GM18873 (cell line): ENCODE results near the gene RASGRP2.
"Not testable (repeated sequence)": the region's sequence is repeated elsewhere in the genome, so short reads cannot be mapped to it uniquely, and the experiment has no call there.

Experiments used
- ATAC-seq: cut with Tn5 transposase; IDR thresholded peaks from one replicate; pipeline ENCODE4 v1.9.1; 2021; ENCODE audit warnings: mild to moderate bottlenecking, moderate library complexity, moderate number of reproducible peaks; ENCODE audit not compliant: unreplicated experiment, low FRiP score

RASGRP2 gene

DNA sequence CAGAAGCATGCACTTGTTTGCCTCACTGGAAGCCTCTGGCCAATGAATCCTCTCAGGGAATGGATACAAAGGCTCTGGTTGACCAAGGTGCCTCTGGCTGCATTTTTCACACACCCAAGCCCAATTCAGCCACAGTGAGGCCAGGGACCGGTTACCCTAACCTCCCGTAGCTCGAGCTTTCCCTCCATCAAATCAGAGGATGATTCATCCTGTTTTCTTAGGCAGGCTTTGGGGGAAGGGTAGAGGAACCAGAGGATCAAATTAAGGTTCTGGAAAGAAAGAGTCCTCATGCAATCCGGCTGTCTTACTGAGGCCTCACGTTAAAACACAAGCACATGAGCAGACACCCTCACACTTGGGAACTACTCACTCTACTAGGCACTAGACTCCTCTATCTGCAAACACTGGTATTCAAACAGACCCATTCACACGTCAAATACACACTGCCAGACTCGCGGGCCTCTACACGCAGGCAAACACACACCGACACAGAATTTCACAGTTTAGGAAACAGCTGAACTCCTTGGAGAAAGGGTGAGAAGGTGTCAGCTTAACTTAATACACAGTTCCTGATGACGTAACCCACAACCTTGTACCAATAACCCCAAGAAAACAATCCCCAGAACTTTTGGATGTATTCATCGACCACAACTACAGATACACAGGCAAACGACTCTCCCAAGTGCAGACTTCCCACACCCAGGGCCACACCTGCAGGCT lies 33.4 kb downstream of the RASGRP2 start:
- no peak for ATAC-seq

DNA sequence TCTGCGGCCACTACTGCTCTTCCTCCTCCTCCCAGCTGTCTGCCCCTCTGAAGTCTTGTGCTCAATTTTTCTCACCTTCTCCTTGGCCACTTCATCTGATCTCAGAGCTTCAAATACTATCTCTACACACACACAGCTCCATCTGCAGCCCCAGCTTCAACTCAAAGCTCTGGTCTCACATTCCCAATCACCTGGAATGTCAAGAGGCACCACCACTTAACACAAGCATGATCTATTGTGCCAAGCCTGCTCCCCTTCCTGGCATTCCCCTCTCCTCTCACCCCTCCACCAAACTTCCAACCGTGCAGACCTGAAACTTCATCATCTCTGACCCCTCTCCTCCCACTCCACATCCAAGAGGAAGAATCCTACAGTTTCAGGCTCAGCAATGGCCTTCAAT lies 38.4 kb downstream of the RASGRP2 start:
- ATAC-seq = no peak

- ATAC-seq = no peak
Measured at GRCh38 chr11:64703048-64703447, 40.9 kb downstream of the RASGRP2 start.

DNA sequence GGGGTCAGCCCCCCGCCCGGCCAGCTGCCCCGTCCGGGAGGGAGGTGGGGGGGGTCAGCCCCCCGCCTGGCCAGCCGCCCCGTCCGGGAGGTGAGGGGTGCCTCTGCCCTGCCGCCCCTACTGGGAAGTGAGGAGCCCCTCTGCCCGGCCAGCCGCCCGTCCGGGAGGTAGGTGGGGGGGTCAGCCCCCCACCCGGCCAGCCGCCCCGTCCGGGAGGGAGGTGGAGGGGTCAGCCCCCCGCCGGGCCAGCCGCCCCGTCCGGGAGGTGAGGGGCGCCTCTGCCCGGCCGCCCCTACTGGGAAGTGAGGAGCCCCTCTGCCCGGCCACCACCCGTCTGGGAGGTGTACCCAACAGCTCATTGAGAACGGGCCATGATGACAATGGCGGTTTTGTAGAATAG lies 42.0 kb downstream of the RASGRP2 start:
- ATAC-seq = not testable (repeated sequence)

- no peak for ATAC-seq
Measured at GRCh38 chr11:64698427-64698826, 45.5 kb downstream of the RASGRP2 start.

- ATAC-seq = no peak
Measured at GRCh38 chr11:64697663-64698375, 46.1 kb downstream of the RASGRP2 start.

GRCh38 chr11:64696045-64696444 lies 47.9 kb downstream of the RASGRP2 start:
- no peak for ATAC-seq

DNA sequence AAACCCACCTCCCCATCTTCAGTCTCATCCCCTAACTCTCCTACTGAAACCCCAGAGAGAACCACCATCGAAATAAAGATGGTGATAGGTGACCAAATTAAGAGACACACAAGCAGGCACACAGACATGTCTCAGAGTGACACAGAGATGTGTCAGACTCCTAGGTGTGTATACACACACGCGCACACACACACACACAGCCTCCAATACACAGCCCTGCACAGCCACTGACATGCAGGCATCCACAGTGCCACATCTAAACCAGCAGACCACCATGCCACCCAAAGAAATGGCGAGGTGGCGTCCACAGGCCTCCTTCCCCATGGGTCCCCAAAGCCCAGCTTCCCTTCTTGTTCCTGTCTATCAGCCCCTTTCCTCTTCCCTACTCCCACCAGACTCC lies 48.4 kb downstream of the RASGRP2 start:
- ATAC-seq = no peak

- no peak for ATAC-seq
Measured at GRCh38 chr11:64694821-64695365, 49.0 kb downstream of the RASGRP2 start.

DNA sequence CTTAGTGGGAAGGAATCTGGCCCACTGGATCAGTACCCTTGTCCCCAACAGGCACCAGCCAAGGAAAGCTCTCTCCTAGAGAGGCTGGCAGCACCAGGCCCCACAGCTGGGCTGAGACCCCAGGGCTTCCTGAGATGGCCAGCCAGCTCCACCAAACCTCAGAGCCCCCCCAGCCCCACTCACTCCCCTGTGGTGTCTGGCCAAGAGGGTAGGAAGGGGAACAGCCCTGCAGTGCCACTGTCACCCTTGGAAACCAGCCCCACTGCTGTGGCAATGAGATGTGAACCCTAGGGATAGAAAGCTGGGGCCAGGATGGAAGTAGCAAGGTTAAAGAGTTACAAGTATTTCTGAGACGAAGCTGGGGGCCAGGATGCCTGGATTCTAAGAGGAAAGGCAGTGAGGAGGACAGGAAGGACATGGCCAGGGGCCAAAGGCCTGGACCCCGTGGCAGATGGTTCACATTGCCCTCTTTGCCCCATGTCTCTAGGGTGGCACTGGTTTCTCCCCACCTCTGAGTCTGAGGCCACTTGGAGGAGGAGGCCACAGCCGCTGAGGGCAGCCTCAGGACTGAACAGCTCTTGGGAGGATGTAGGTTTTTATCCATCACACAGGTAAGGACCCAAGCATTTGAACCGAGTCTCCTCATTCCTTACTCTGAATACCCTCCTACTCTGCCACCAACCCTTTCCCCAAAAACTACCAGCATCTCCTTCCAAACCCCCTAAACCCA lies 49.8 kb downstream of the RASGRP2 start:
- ATAC-seq = no peak

GRCh38 chr11:64692764-64693331 lies 51.1 kb downstream of the RASGRP2 start:
- ATAC-seq = no peak

DNA sequence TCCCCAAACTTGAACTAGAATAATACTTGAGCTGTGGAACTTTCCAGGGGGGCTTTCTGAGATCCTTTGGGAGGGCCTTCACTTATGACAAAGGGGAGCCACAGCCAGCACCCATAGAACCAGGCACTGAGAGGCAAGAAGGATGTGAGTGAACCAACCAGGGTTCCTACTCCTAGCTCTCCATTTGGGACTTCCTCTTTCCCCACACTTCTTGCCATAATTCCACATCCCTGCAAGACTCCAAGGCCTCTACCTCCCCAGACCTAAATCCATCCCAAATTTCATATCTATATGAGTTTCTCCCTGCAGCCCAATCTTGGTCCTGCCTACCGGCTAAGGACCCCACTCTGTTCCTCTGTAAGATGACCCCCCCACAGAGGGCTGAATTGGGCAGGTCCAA lies 52.4 kb downstream of the RASGRP2 start:
- no peak for ATAC-seq

DNA sequence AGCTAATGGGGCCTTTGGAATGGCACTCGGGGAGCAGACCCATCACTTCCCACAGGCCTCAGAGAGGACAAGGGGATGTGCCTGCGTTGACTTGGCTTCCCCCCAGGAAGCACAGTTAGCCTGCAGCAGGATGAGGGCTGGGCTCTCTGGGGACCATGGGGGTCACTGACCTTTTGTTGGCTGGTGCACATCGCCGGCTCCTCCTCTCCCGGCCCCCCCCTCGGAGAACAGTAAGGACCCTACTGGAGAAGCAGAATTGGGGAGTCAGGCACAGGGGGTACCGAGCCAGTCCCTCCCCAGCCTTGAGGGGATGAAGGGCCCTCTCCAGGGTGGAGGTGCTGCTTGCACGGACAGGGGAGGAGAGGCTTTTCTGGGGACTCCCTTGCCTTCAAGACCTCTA lies 53.7 kb downstream of the RASGRP2 start:
- no peak for ATAC-seq

GRCh38 chr11:64688534-64688982 lies 55.4 kb downstream of the RASGRP2 start:
- no peak for ATAC-seq

GRCh38 chr11:64687643-64688533 lies 56.1 kb downstream of the RASGRP2 start:
- no peak for ATAC-seq

DNA sequence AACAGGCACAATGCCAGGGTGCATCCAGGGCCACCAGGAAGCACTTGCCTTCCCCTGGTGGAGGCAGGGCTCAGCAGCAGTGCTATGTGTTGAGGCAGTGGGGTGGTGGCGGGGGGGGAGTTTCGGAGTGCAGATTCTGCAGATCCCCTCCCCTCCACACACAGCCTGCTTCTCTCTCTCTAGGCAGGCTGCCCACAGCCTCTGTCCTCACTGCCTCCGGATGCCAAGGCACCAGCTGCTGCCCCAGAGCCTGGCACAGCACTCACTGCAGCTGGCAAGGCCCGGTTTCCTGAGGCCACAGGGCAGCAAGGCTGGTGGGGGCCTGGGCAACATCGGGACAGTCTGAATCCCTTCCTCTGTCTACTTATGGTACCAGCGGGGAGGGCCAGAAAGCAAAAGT lies 56.7 kb downstream of the RASGRP2 start:
- ATAC-seq = no peak

DNA sequence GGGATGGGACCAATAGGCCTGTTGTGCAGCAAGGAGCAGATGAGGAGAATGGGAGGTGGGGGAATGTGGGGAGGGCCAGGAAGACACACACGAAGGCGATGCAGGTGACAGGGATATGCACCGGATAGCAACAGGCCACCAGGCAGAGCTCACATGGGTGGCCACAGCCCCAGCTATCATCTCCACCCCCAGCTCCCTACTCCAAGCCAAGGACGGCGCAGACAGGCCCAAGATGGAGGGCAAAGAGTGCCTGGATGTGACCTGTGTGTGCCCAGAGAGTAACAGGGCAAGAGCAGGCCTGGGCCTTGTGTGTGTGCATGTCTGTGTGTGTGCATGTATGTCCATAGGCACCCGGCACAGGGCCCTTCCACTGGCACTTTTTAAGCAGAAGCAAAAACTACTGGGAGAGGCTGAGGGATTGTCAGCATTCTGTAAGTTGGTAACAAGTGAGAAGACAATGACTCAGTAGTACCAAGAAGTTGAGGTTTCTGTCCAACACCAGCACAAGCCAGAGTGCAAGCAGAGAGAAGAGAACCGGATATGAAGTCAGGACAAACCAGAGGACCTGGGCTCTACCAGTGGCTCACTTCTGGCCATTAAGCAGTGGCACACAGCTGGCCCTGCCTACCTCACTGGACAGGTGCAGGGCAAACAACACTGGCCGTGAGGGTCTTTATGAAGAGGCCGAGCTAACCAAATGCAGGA lies 57.3 kb downstream of the RASGRP2 start:
- ATAC-seq = no peak

- no peak for ATAC-seq
Measured at GRCh38 chr11:64685536-64685935, 58.4 kb downstream of the RASGRP2 start.

DNA sequence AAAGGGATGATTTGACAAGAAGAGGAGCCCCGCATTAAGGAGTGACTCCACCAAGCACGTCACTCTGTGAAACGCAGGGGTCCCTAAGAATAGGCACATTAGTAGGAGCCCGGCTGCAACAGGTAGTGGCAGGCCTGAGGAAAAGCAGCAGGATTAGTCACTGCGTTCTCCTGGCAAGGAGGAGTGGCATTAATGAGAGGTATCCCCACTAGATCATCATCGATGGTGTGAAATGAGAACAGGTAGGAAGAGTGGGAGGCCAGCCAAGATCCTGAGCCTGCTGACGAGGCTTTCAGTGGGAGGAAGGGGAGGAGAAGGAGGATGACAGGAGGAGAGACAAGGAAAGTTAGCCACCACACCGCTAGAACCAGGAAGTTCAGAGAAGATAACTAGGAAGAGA lies 59.6 kb downstream of the RASGRP2 start:
- no peak for ATAC-seq
